K562 (cell line): ENCODE measurements around the gene LRRC8E. TPM values are rescaled to one million over a fixed set of nuclear protein-coding genes. Genes with fewer than 3 reads are reported as not detected.

Source experiments
- ATAC-seq: fragments of 200-7000 bp; cut with Tn5 transposase; 3 replicates; pipeline ENCODE4 v1.9.1; 2020; ENCODE audit warnings: moderate library complexity
- BruUV-seq: library from RNA; stranded (reverse); fragments of 400-500 nt; replicated peaks from 2 replicates; lab custom pipeline; 2021; lab: Mats Ljungman, UMichigan
- CTCF ChIA-PET: fragments of 300-600 bp; formaldehyde crosslinking; extraction: SDS; loops from one replicate; lab custom pipeline; 2021; ENCODE audit warnings: low intra/inter-chr PET ratio; lab: Yijun Ruan, JAX
- POLR2A ChIA-PET: fragments of 300-600, 350-650 bp; sonication (Branson Sonifier 250); formaldehyde crosslinking; extraction: SDS; loops from one replicate; lab custom pipeline; 2021; ENCODE audit warnings: antibody characterized with exemption, inconsistent platforms; lab: Yijun Ruan, JAX
- DNase-seq, 4 experiments: peaks; one replicate each; pipeline versions ENCODE4 v3.0.0 to v3.0.0-alpha.2; 2011 to 2018; ENCODE audit warnings: low spot score in 3 of 4, mixed read lengths in 3 of 4; ENCODE audit errors: extremely low read depth in 1 of 4
- FAIRE-seq: peaks from 2 replicates; lab custom pipeline; 2011; peaks lifted over from hg19 to GRCh38; lab: Jason Lieb, UNC
- H2AFZ ChIP-seq: 2 replicates; pipeline ENCODE4 v1.6.0; 2011; ENCODE audit warnings: low read depth, low read length, control low read depth, inconsistent platforms
- H3K27ac ChIP-seq: fragments of 200-600 bp; 3 replicates; pipeline ENCODE4 v1.8.0; 2011; ENCODE audit warnings: low read depth, mild to moderate bottlenecking, control low read depth, inconsistent platforms, low read length, moderate library complexity, mixed read lengths; ENCODE audit errors: extremely low read depth
- H3K27me3 ChIP-seq, 2 experiments: fragments of 300-600 bp in 1 of 2; 2 replicates in 1 of 2; 3 replicates in 1 of 2; pipeline versions ENCODE4 v1.6.0 to v1.8.0; 2011; ENCODE audit warnings: inconsistent platforms in 2 of 2, low read length in 2 of 2, mild to moderate bottlenecking in 1 of 2, mixed read lengths in 1 of 2, moderate library complexity in 1 of 2; ENCODE audit not compliant: control insufficient read depth in 2 of 2, insufficient read depth in 2 of 2
- H3K36me3 ChIP-seq: fragments of 300-600 bp; 3 replicates; pipeline ENCODE4 v1.8.0; 2011; ENCODE audit warnings: mild to moderate bottlenecking, low read length, inconsistent platforms; ENCODE audit not compliant: control insufficient read depth, insufficient read depth
- H3K4me1 ChIP-seq, 2 experiments: fragments of 200-600 bp in 1 of 2; replicated peaks in 1 of 2; 2 replicates in 1 of 2; 3 replicates in 1 of 2; pipeline versions ENCODE4 v1.5.1 to v1.8.0; 2011; ENCODE audit warnings: inconsistent platforms in 2 of 2, low read length in 2 of 2, mild to moderate bottlenecking in 1 of 2, mixed read lengths in 1 of 2, moderate library complexity in 1 of 2; ENCODE audit not compliant: control insufficient read depth in 2 of 2, insufficient read depth in 2 of 2
- H3K4me2 ChIP-seq: 2 replicates; pipeline ENCODE4 v1.6.1; 2011; ENCODE audit warnings: low read length, control low read depth, inconsistent platforms, mixed read lengths; ENCODE audit not compliant: insufficient read depth
- H3K4me3 ChIP-seq: fragments of 200-600 bp; sonication (generic), shearing (Covaris generic); 2 replicates; pipeline ENCODE4 v1.5.1; 2016; ENCODE audit warnings: control low read depth, inconsistent platforms
- H3K79me2 ChIP-seq: fragments of 200-600 bp; 3 replicates; pipeline ENCODE4 v1.8.0; 2011; ENCODE audit warnings: low read length, inconsistent platforms; ENCODE audit not compliant: control insufficient read depth, insufficient read depth
- H3K9ac ChIP-seq, 2 experiments: 2 replicates each; pipeline versions ENCODE4 v1.6.0 to v1.6.1; 2011; ENCODE audit warnings: low read depth in 2 of 2, low read length in 2 of 2, control low read depth in 1 of 2, inconsistent platforms in 1 of 2, mild to moderate bottlenecking in 1 of 2, mixed read lengths in 1 of 2; ENCODE audit not compliant: insufficient read depth in 1 of 2
- H3K9me1 ChIP-seq: one replicate; pipeline ENCODE4 v1.6.0; 2011; ENCODE audit warnings: inconsistent platforms, mild to moderate bottlenecking, low read length, moderate library complexity; ENCODE audit not compliant: control insufficient read depth, insufficient read depth
- H3K9me3 ChIP-seq: replicated peaks from 2 replicates; pipeline ENCODE4 v1.5.1; 2011; ENCODE audit warnings: low read depth, low read length, inconsistent platforms; ENCODE audit not compliant: control insufficient read depth, insufficient read depth
- H4K20me1 ChIP-seq: replicated peaks from 2 replicates; pipeline ENCODE4 v1.6.1; 2011; ENCODE audit warnings: low read length, inconsistent platforms, mixed read lengths; ENCODE audit not compliant: control insufficient read depth, insufficient read depth
- CXXC5 ChIP-seq: fragments of 250-450 bp; sonication (Bioruptor Pico); IDR thresholded peaks from 2 replicates; pipeline ENCODE4 v1.8.0; 2022; ENCODE audit warnings: inconsistent platforms, mild to moderate bottlenecking, moderate library complexity
- SMC3 ChIP-seq: conservative IDR thresholded peaks from 2 replicates; pipeline ENCODE4 v1.6.1; 2011; ENCODE audit warnings: low read depth, low read length, improper control_type of control experiment; ENCODE audit not compliant: insufficient read depth
- XRCC3 ChIP-seq: fragments of 450-650 bp; IDR thresholded peaks from 2 replicates; pipeline ENCODE4 v1.6.1; 2017; ENCODE audit warnings: mild to moderate bottlenecking, moderate library complexity
- ZBTB1 ChIP-seq: sonication (generic); formaldehyde crosslinking; IDR thresholded peaks from 2 replicates; pipeline ENCODE4 v1.8.1; 2023; ENCODE audit warnings: missing genetic modification reagents, low read depth, mild to moderate bottlenecking, borderline replicate concordance
- ZBTB17 ChIP-seq: fragments of 450-650 bp; formaldehyde crosslinking; IDR thresholded peaks from 2 replicates; pipeline ENCODE4 v1.4.0; 2020; ENCODE audit warnings: mild to moderate bottlenecking
- ZSCAN32 ChIP-seq: fragments of 450-650 bp; formaldehyde crosslinking; IDR thresholded peaks from 2 replicates; pipeline ENCODE4 v1.4.0; 2020; ENCODE audit warnings: mild to moderate bottlenecking, moderate library complexity
- WGBS: fragments of 100-300 bp; shearing (Covaris generic); methylation state at CpG from one replicate; pipeline ENCODE4 v1.1.6; 2016; ENCODE audit warnings: low coverage, mixed read lengths; ENCODE audit not compliant: insufficient coverage; ENCODE audit errors: missing lambda C conversion rate; 5-methylcytosine and 5-hydroxymethylcytosine counted together
- in situ Hi-C: fragments of 300-500 bp; cut with MboI; formaldehyde crosslinking; loops from 4 replicates; pipeline ENCODE4 v1.15.0; 2018; ENCODE audit warnings: inconsistent platforms, mixed read lengths
- intact Hi-C: fragments of 100-400 bp; cut with micrococcal nuclease; formaldehyde crosslinking; loops from 2 replicates; pipeline ENCODE4 v1.14.2; 2022
- polyA plus RNA-seq, 8 experiments: library from polyadenylated mRNA; depleted of rRNA in 4 of 8; stranded (reverse) in 5 of 8; unstranded in 3 of 8; fragments of >200 nt; fragmentation: Nextera tagmentation in 2 of 8; fragmentation: Illumina TruSeq in 1 of 8; extraction: Ambion mirVana in 2 of 8; extraction: Trizol in 1 of 8; gene quantifications; 2 replicates each; pipeline versions ENCODE4 v1.2.1 to v1.2.3, GENCODE V29; 2011 to 2014; ENCODE audit warnings: inconsistent platforms in 1 of 8, missing spikeins in 1 of 8
- total RNA-seq, 7 experiments: library from RNA; depleted of rRNA in 6 of 7; stranded (reverse); fragments of >200 nt in 6 of 7; fragmentation: Illumina TruSeq in 2 of 7; extraction: Trizol in 2 of 7; gene quantifications; 2 replicates each; pipeline versions ENCODE4 v1.2.1 to v1.2.3, GENCODE V29; 2011 to 2021; ENCODE audit warnings: low replicate concordance in 1 of 7
- TF ChIP-seq, protein P1 (sequence below): conservative IDR thresholded peaks from 2 replicates; pipeline ENCODE4 v1.6.1; 2011; ENCODE audit warnings: low read depth, mild to moderate bottlenecking, low read length; ENCODE audit not compliant: control insufficient read depth

The LRRC8E gene
- total and polyA plus RNA-seq, 9 of the 15 experiments (the other 6 are each of a cell fraction or from before 2014, with no cell fraction given), result 0.08 to 5.7 (median 3.5) TPM; not detected in 1

GRCh38 chr19:7904074-7905020, 16.0 kb downstream of the LRRC8E start (continued):
- TF ChIP-seq ZBTB1 (CRISPR knock-in tag), result 0 out of 2 replicates have a peak, but pooled peaks have one; percentile 45
- TF ChIP-seq, protein P1, sequence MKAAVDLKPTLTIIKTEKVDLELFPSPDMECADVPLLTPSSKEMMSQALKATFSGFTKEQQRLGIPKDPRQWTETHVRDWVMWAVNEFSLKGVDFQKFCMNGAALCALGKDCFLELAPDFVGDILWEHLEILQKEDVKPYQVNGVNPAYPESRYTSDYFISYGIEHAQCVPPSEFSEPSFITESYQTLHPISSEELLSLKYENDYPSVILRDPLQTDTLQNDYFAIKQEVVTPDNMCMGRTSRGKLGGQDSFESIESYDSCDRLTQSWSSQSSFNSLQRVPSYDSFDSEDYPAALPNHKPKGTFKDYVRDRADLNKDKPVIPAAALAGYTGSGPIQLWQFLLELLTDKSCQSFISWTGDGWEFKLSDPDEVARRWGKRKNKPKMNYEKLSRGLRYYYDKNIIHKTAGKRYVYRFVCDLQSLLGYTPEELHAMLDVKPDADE, result 0 out of 2 replicates have a peak, but pooled peaks have one; percentile 49
- TF ChIP-seq ZSCAN32 (CRISPR knock-in tag), result no peak

DNA sequence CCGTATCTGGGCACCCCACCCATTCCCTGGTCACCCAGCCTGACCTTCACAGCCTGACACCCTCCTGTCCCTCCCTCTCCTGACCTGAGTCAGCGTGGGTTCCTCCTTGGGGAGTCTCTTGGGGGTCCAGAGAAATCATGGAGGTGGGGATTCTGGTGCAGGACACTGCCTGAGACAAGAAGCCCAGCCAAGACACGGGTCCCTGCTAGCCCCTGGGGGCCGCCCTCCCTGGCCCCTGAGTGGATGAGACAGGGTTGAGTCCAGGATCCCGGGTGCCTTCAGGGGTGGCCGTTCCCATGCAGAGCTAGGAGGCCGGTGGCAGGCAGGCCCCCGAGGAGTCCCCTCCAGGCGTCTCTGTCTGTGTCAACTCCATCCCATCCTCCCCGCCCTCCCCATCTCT, 17.0 kb downstream of the LRRC8E start:
- in situ Hi-C loops (no loop called here), intact Hi-C loops (no loop called here)
- no peak for DNase-seq
- peaks cover 13 to 72% of the 10 kb centered on the region in 2 experiments; a peak in 4 of 5 replicates for H3K4me1 ChIP-seq
- WGBS, result 60% methylated on average over 7 of the region's 10 CpGs
- ATAC-seq, result no peak
- H3K36me3 ChIP-seq, result peaks cover 43% of the 10 kb centered on the region; the same call in 2 of the 3 replicates
- no TSS peak for BruUV-seq
- FAIRE-seq, result no peak
- H3K4me3 ChIP-seq, result peak overlapping the region; percentile 96; the same call in 1 of the 2 replicates
- H3K9me1 ChIP-seq, result peaks cover 7% of the 10 kb centered on the region
- H3K9me3 ChIP-seq, result no peaks in the 10 kb centered on the region
- H3K4me2 ChIP-seq, result peak overlapping the region; percentile 96
- ChIA-PET CTCF (no interaction called here), POLR2A (no interaction called here)
- H4K20me1 ChIP-seq, result no peaks in the 10 kb centered on the region
- H3K79me2 ChIP-seq, result peaks cover 57% of the 10 kb centered on the region
- peak overlapping the region; percentile 95 to 96 for H3K9ac ChIP-seq
- peak overlapping the region; percentile 95 for H3K27ac ChIP-seq
- no peaks in the 10 kb centered on the region for H3K27me3 ChIP-seq
- H2AFZ ChIP-seq, result no peak overlapping the region
- no peak for TF ChIP-seq CXXC5 (CRISPR knock-in tag)
- no peak for TF ChIP-seq ZBTB17 (CRISPR knock-in tag)
- TF ChIP-seq SMC3, result no peak
- TF ChIP-seq XRCC3, result no peak
